ENCODE results near the gene GARIN3.

GRCh38 chr5:157165668-157166067 is 396 bp downstream of the GARIN3 start:
- TF ChIP-seq CTCF (IDR thresholded peaks at IDR 0.05; ENCODE audit: insufficient read depth, low read length) (no peak), SPI1 (IDR thresholded peaks at IDR 0.05; ENCODE audit: borderline replicate concordance, low read depth) (no peak), POLR2AphosphoS5 (IDR thresholded peaks at IDR 0.05; ENCODE audit: low read depth) (no peak)
- TF ChIP-seq, protein P1, sequence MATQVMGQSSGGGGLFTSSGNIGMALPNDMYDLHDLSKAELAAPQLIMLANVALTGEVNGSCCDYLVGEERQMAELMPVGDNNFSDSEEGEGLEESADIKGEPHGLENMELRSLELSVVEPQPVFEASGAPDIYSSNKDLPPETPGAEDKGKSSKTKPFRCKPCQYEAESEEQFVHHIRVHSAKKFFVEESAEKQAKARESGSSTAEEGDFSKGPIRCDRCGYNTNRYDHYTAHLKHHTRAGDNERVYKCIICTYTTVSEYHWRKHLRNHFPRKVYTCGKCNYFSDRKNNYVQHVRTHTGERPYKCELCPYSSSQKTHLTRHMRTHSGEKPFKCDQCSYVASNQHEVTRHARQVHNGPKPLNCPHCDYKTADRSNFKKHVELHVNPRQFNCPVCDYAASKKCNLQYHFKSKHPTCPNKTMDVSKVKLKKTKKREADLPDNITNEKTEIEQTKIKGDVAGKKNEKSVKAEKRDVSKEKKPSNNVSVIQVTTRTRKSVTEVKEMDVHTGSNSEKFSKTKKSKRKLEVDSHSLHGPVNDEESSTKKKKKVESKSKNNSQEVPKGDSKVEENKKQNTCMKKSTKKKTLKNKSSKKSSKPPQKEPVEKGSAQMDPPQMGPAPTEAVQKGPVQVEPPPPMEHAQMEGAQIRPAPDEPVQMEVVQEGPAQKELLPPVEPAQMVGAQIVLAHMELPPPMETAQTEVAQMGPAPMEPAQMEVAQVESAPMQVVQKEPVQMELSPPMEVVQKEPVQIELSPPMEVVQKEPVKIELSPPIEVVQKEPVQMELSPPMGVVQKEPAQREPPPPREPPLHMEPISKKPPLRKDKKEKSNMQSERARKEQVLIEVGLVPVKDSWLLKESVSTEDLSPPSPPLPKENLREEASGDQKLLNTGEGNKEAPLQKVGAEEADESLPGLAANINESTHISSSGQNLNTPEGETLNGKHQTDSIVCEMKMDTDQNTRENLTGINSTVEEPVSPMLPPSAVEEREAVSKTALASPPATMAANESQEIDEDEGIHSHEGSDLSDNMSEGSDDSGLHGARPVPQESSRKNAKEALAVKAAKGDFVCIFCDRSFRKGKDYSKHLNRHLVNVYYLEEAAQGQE (IDR thresholded peaks at IDR 0.05; ENCODE audit: insufficient replicate concordance, low read depth), result no peak
